Smooth muscle cell (in vitro differentiated cells): ENCODE results near the gene REEP1. TPM values are rescaled to one million over a fixed set of nuclear protein-coding genes. Genes with fewer than 3 reads are reported as not detected.

Experiments used
- DNase-seq: peaks from one replicate; lab custom pipeline; 2025; ENCODE audit not compliant: unreplicated experiment; lab: John Stamatoyannopoulos, UW
- H2AFZ ChIP-seq: fragments of 200-600 bp; sonication (generic); 2 replicates; pipeline ENCODE4 v1.6.0; 2016; ENCODE audit warnings: antibody characterized with exemption, low read depth, mild to moderate bottlenecking
- H3F3A ChIP-seq: fragments of 200-600 bp; sonication (generic); 2 replicates; pipeline ENCODE4 v1.6.0; 2017; ENCODE audit warnings: antibody characterized with exemption, low read depth
- H3K27ac ChIP-seq: fragments of 200-600 bp; sonication (generic); 2 replicates; pipeline ENCODE4 v1.5.1; 2016; ENCODE audit warnings: low read depth, mild to moderate bottlenecking
- H3K27me3 ChIP-seq: fragments of 200-600 bp; sonication (generic); 2 replicates; pipeline ENCODE4 v1.6.1; 2016; ENCODE audit warnings: low read depth, mild to moderate bottlenecking
- H3K36me3 ChIP-seq: fragments of 200-600 bp; sonication (generic); 2 replicates; pipeline ENCODE4 v1.5.1; 2016; ENCODE audit warnings: low read depth
- H3K4me1 ChIP-seq: fragments of 200-600 bp; sonication (generic); 2 replicates; pipeline ENCODE4 v1.5.1; 2016; ENCODE audit warnings: low read depth
- H3K4me2 ChIP-seq: fragments of 200-600 bp; sonication (generic); 2 replicates; pipeline ENCODE4 v1.6.0; 2016; ENCODE audit warnings: mild to moderate bottlenecking
- H3K4me3 ChIP-seq: fragments of 200-600 bp; sonication (generic); 2 replicates; pipeline ENCODE4 v1.5.1; 2016; ENCODE audit warnings: mild to moderate bottlenecking
- H3K79me2 ChIP-seq: fragments of 200-600 bp; sonication (generic); 2 replicates; pipeline ENCODE4 v1.6.0; 2016; ENCODE audit warnings: low read depth, mild to moderate bottlenecking
- H3K9ac ChIP-seq: fragments of 200-600 bp; sonication (generic); 2 replicates; pipeline ENCODE4 v1.6.0; 2016; ENCODE audit warnings: low read depth
- H3K9me3 ChIP-seq: fragments of 200-600 bp; sonication (generic); replicated peaks from 2 replicates; pipeline ENCODE4 v1.5.1; 2016; ENCODE audit warnings: low read depth
- H4K20me1 ChIP-seq: fragments of 200-600 bp; sonication (generic); 2 replicates; pipeline ENCODE4 v1.6.0; 2016; ENCODE audit warnings: low read depth
- WGBS: methylation state at CpG from one replicate; pipeline ENCODE4 v1.1.7; 2016; ENCODE audit warnings: low lambda C conversion rate; 5-methylcytosine and 5-hydroxymethylcytosine counted together
- polyA plus RNA-seq: library from polyadenylated mRNA; unstranded; fragments of >200 nt; fragmentation: Nextera tagmentation; extraction: Ambion mirVana; gene quantifications from 2 replicates; pipeline ENCODE4 v1.2.1, GENCODE V29; 2016
- total RNA-seq: library from RNA; depleted of rRNA; stranded (reverse); fragments of >200 nt; gene quantifications from 2 replicates; pipeline ENCODE4 v1.2.3, GENCODE V29; 2014
- TF ChIP-seq, protein P1 (sequence below): fragments of 200-600 bp; sonication (generic); IDR thresholded peaks from 2 replicates; pipeline ENCODE4 v1.5.1; 2017; ENCODE audit warnings: borderline replicate concordance, mild to moderate bottlenecking, antibody characterized with exemption; ENCODE audit not compliant: insufficient read depth, poor library complexity, severe bottlenecking

Gene REEP1
- total and polyA plus RNA-seq, 2 experiments from 2014 or later: not detected

DNA sequence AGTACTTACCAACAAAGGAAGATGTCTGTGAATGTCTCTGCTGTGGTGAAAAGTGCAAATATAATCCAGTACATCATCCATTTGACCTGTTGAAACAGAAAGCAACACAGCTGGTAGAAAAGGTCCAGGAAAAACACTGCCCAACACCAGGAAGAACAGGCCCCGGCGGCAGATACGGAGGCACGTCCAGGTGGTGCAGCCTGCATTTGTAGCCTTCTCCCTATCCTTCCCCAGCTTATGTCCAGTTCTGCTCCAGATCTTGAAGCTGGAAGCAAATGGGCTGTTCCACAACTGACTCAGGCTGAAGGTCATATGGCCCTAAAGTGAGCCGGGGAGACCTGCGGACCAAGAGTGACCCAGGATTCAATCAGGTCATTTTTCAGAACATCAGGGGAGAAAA, 73.5 kb downstream of the REEP1 start:
- WGBS: 88% methylated on average over 6 of the region's 6 CpGs
- Histone ChIP-seq H2AFZ (no peak overlapping the region), H3K4me3 (no peak overlapping the region), H3K27ac (no peak overlapping the region), H3F3A (no peaks in the 10 kb centered on the region), H3K79me2 (no peaks in the 10 kb centered on the region), H3K27me3 (no peaks in the 10 kb centered on the region), H3K9me3 (no peaks in the 10 kb centered on the region), H4K20me1 (no peaks in the 10 kb centered on the region), H3K9ac (no peak overlapping the region), H3K36me3 (no peaks in the 10 kb centered on the region), H3K4me2 (no peak overlapping the region), H3K4me1 (no peaks in the 10 kb centered on the region)
- DNase-seq: no peak
- TF ChIP-seq, protein P1, sequence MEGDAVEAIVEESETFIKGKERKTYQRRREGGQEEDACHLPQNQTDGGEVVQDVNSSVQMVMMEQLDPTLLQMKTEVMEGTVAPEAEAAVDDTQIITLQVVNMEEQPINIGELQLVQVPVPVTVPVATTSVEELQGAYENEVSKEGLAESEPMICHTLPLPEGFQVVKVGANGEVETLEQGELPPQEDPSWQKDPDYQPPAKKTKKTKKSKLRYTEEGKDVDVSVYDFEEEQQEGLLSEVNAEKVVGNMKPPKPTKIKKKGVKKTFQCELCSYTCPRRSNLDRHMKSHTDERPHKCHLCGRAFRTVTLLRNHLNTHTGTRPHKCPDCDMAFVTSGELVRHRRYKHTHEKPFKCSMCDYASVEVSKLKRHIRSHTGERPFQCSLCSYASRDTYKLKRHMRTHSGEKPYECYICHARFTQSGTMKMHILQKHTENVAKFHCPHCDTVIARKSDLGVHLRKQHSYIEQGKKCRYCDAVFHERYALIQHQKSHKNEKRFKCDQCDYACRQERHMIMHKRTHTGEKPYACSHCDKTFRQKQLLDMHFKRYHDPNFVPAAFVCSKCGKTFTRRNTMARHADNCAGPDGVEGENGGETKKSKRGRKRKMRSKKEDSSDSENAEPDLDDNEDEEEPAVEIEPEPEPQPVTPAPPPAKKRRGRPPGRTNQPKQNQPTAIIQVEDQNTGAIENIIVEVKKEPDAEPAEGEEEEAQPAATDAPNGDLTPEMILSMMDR: no peak

DNA sequence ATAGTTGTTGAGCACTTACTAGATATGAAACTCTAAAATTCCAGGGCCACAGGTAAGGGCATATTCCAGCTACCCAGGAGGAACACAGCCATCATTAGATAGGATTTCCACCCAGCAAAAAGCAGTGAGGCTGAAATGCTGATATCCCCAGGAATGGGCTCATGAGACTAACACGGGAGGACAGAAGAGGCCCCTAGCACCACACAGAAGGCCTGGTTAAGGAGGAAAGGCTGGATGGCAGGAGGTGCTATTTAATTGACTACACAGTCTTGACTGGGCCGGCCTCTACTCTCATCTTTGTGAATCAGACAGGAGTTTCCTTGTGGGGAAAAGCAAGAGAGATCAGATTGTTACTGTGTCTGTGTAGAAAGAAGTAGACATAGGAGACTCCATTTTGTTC, 76.4 kb downstream of the REEP1 start:
- no peak overlapping the region for H3K27ac ChIP-seq
- H3K4me2 ChIP-seq: no peak overlapping the region
- no peak for DNase-seq

DNA sequence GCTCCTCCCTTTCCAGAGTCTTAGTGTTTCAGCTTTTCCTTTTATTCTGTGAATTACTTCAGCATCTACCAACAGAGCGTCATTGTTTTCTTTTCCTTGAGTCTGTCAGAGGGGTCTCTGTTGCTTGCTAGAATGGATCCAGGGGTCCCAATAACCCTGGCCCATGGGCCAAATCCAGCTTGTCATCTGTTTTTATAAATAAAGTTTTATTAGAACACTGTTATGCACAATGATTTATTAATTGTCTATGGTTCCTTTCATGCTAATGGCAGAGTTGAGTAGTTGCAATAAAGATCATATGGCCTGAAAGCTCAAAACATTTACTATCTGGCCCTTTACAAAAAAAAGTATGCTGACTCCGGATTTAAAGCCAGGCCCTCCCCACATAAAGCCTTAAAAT, 79.3 kb downstream of the REEP1 start:
- H3K9ac ChIP-seq: no peak overlapping the region
- H3K4me2 ChIP-seq: no peak overlapping the region
- H4K20me1 ChIP-seq: no peaks in the 10 kb centered on the region
- no peaks in the 10 kb centered on the region for H3K36me3 ChIP-seq
- no peaks in the 10 kb centered on the region for H3K4me1 ChIP-seq
- TF ChIP-seq, protein P1: no peak
- 75% methylated on average over 2 of the region's 2 CpGs for WGBS
- no peak for DNase-seq
- no peak overlapping the region for H2AFZ ChIP-seq
- no peak overlapping the region for H3K27ac ChIP-seq
- no peaks in the 10 kb centered on the region for H3K9me3 ChIP-seq
- H3K27me3 ChIP-seq: no peaks in the 10 kb centered on the region
- H3K4me3 ChIP-seq: no peak overlapping the region
- no peaks in the 10 kb centered on the region for H3K79me2 ChIP-seq
- H3F3A ChIP-seq: no peaks in the 10 kb centered on the region

More for the DNA sequence above, 76.4 kb downstream of the REEP1 start:
- no peak overlapping the region for H3K4me3 ChIP-seq
- H3K36me3 ChIP-seq: no peaks in the 10 kb centered on the region
- H3K79me2 ChIP-seq: no peaks in the 10 kb centered on the region
- no peaks in the 10 kb centered on the region for H3K4me1 ChIP-seq
- no peaks in the 10 kb centered on the region for H3K27me3 ChIP-seq
- H3F3A ChIP-seq: no peaks in the 10 kb centered on the region
- no peaks in the 10 kb centered on the region for H4K20me1 ChIP-seq
- H3K9ac ChIP-seq: no peak overlapping the region
- H3K9me3 ChIP-seq: no peaks in the 10 kb centered on the region
- TF ChIP-seq, protein P1: no peak
- no peak overlapping the region for H2AFZ ChIP-seq
- WGBS: 83% methylated on average over 2 of the region's 2 CpGs

DNA sequence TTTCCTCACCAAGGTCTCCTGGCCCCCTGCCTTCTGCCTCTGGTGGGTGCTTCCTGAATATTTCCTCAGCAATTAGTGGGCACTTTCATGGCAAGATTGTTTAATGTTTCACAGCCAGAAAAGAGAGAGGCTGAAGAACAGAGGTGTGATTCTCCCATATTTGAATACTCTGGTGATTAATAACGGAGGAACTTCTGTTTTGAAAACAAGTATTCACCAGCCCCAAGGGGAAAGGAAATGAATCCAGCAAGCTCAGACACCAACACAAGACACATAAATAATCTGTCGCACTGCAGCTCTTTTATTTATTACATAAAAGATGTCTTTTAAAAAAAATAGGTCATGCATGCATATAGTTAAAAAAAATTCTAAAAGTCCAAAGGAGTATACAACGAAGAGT, 80.4 kb downstream of the REEP1 start:
- Histone ChIP-seq H3F3A (no peaks in the 10 kb centered on the region), H3K36me3 (no peaks in the 10 kb centered on the region), H3K9ac (no peak overlapping the region), H3K27ac (no peak overlapping the region), H3K4me3 (no peak overlapping the region), H3K27me3 (no peaks in the 10 kb centered on the region), H3K9me3 (no peaks in the 10 kb centered on the region), H4K20me1 (no peaks in the 10 kb centered on the region), H3K4me2 (no peak overlapping the region), H3K4me1 (no peaks in the 10 kb centered on the region), H3K79me2 (no peaks in the 10 kb centered on the region), H2AFZ (no peak overlapping the region)
- no peak for DNase-seq
- TF ChIP-seq, protein P1: no peak
- WGBS: 74% methylated on average over 3 of the region's 3 CpGs
